ENCODE results near the gene INTS15. TPM values are rescaled to one million over a fixed set of nuclear protein-coding genes. Genes with fewer than 3 reads are reported as not detected.

The INTS15 gene
- total and polyA plus RNA-seq, 2 donors (not counting 3 experiments of a cell fraction or from before 2014, with no cell fraction given), result 35.7 to 51.6 TPM

GRCh38 chr7:6613706-6614105 lies 23.9 kb downstream of the INTS15 start:
- DNase-seq (ENCODE audit: low read depth, low spot score) (no peak), FAIRE-seq (no peak)
- Histone ChIP-seq H4K20me1 (replicated peaks; ENCODE audit: control insufficient read depth, extremely low read depth, insufficient read depth, low read length) (no peaks in the 10 kb centered on the region), H3K36me3 (ENCODE audit: control insufficient read depth in 2 of 2, extremely low read depth in 1 of 2, insufficient read depth in 2 of 2, low read length in 2 of 2) (no peaks in the 10 kb centered on the region), H3K4me1 (ENCODE audit: control insufficient read depth, extremely low read depth, insufficient read depth, low read length) (no peaks in the 10 kb centered on the region), H3K27me3 (ENCODE audit: control insufficient read depth in 2 of 2, insufficient read depth in 2 of 2, low read length in 2 of 2) (peaks cover 18 to 24% of the 10 kb centered on the region in 2 experiments), H3K79me2 (ENCODE audit: control insufficient read depth, insufficient read depth, low read length) (no peaks in the 10 kb centered on the region), H3K9me3 (replicated peaks; ENCODE audit: control insufficient read depth, insufficient read depth, low read length) (no peaks in the 10 kb centered on the region), H3K4me3 (replicated peaks in 1 of 3; ENCODE audit: insufficient read depth in 1 of 3, low read depth in 1 of 3, low read length in 3 of 3) (no peak overlapping the region), H3K9ac (replicated peaks; ENCODE audit: extremely low read depth, insufficient read depth, low read length) (no peak overlapping the region), H3K4me2 (ENCODE audit: insufficient read depth, low read length) (no peak overlapping the region), H3K9me1 (replicated peaks; ENCODE audit: control insufficient read depth, extremely low read depth, insufficient read depth, low read length) (no peaks in the 10 kb centered on the region), H2AFZ (ENCODE audit: low read depth, low read length) (no peak overlapping the region), H3K27ac (ENCODE audit: insufficient read depth, low read depth, low read length) (no peak overlapping the region)
- no peak for TF ChIP-seq POLR2A (IDR thresholded peaks at IDR 0.05; ENCODE audit: low read depth, low read length)
- no peak for TF ChIP-seq POLR2AphosphoS5 (IDR thresholded peaks at IDR 0.05; ENCODE audit: insufficient read depth, low read depth, low read length)
- TF ChIP-seq JUN (IDR thresholded peaks at IDR 0.05; ENCODE audit: borderline replicate concordance, insufficient read depth, insufficient read length, low read depth), result no peak
- no peak for TF ChIP-seq CTCF (IDR thresholded peaks at IDR 0.05; ENCODE audit: extremely low read depth in 1 of 2, insufficient read depth in 1 of 2, low read depth in 1 of 2, low read length in 2 of 2)
- no peak for TF ChIP-seq MAX (IDR thresholded peaks at IDR 0.05; ENCODE audit: insufficient read depth, insufficient read length)
- no peak for TF ChIP-seq EZH2 (IDR thresholded peaks at IDR 0.05; ENCODE audit: borderline replicate concordance, low read depth, low read length, severe bottlenecking)
- TF ChIP-seq FOS (IDR thresholded peaks at IDR 0.05; ENCODE audit: borderline replicate concordance, insufficient read depth, low read length), result no peak
- no peak for TF ChIP-seq MYC (IDR thresholded peaks at IDR 0.05; ENCODE audit: low read depth, low read length)
- TF ChIP-seq GATA2 (IDR thresholded peaks at IDR 0.05; ENCODE audit: insufficient read depth, insufficient read length, low read depth, low read length), result no peak
- intact Hi-C loops (cut with micrococcal nuclease) (no loop called here), dilution Hi-C loops (cut with MboI; ENCODE audit: extremely low pct_ligation_motif_present, low sequenced_read_pairs) (no loop called here)
- ChIA-PET POLR2A (no interaction called here), CTCF (no interaction called here)
- BruUV-seq (replicated peaks), result no TSS peak
